Stimulated activated memory B cell treated with anti-CD40 and anti-IgM and Interleukin-4, amounts not matched to agents 10 μg/mL and 1 μg/mL and 100 μg/mL, for 72 hours (primary cell): ENCODE data around the gene KRTAP10-8.
A peak's percentile ranks its signal among the peaks of the same experiment; 100 is the strongest.
"Not testable (repeated sequence)": the region's sequence is repeated elsewhere in the genome, so short reads cannot be mapped to it uniquely, and the experiment has no call there.

ENCODE experiments used
- ATAC-seq: fragments of 150-1000 bp; cut with Tn5 transposase; 2 replicates; pipeline ENCODE4 v1.10.0; 2021
- H3K27ac Mint-ChIP-seq: one replicate; pipeline ENCODE4 v1.8.0; 2022; ENCODE audit warnings: mild to moderate bottlenecking, mixed read lengths
- H3K27me3 Mint-ChIP-seq: one replicate; pipeline ENCODE4 v1.8.0; 2022; ENCODE audit warnings: mixed read lengths
- H3K36me3 Mint-ChIP-seq: one replicate; pipeline ENCODE4 v1.8.0; 2022; ENCODE audit warnings: mixed read lengths
- H3K4me1 Mint-ChIP-seq: one replicate; pipeline ENCODE4 v1.8.0; 2022; ENCODE audit warnings: mixed read lengths
- H3K4me3 Mint-ChIP-seq: one replicate; pipeline ENCODE4 v1.8.0; 2022; ENCODE audit warnings: mild to moderate bottlenecking, moderate library complexity, mixed read lengths
- H3K9me3 Mint-ChIP-seq: one replicate; pipeline ENCODE4 v1.8.0; 2022; ENCODE audit warnings: mixed read lengths

Gene KRTAP10-8

GRCh38 chr21:44636209-44637017, 24.5 kb downstream of the KRTAP10-8 start:
- Mint-ChIP-seq H3K27ac (no peak overlapping the region), H3K9me3 (peaks cover 27% of the 10 kb centered on the region), H3K27me3 (peaks cover 69% of the 10 kb centered on the region), H3K36me3 (peaks cover 2% of the 10 kb centered on the region), H3K4me3 (no peak overlapping the region), H3K4me1 (no peaks in the 10 kb centered on the region)
- ATAC-seq = no peak

- H3K27ac Mint-ChIP-seq = no peak within 1 kb of the TSS
- H3K9me3 Mint-ChIP-seq = peaks cover 21% of the 10 kb centered on the region
- ATAC-seq = no peak
- no peak within 1 kb of the TSS for H3K4me3 Mint-ChIP-seq
- peaks cover 74% of the 10 kb centered on the region for H3K27me3 Mint-ChIP-seq
- no peaks in the 10 kb centered on the region for H3K36me3 Mint-ChIP-seq
- no peaks in the 10 kb centered on the region for H3K4me1 Mint-ChIP-seq
Observed at GRCh38 chr21:44637018-44637850, 25.4 kb downstream of the KRTAP10-8 start, which contains the start of gene KRTAP10-10. KRTAP10-10 (plus strand) TSS chr21:44637356; CDS start chr21:44637418, 62 bp downstream.

- H3K36me3 Mint-ChIP-seq, H3K4me3 Mint-ChIP-seq, H3K27ac Mint-ChIP-seq, ATAC-seq, H3K4me1 Mint-ChIP-seq: not testable (repeated sequence)
- peaks cover 74% of the 10 kb centered on the region for H3K27me3 Mint-ChIP-seq
- peaks cover 17% of the 10 kb centered on the region for H3K9me3 Mint-ChIP-seq
Observed at GRCh38 chr21:44637851-44638348, 26.0 kb downstream of the KRTAP10-8 start.

DNA sequence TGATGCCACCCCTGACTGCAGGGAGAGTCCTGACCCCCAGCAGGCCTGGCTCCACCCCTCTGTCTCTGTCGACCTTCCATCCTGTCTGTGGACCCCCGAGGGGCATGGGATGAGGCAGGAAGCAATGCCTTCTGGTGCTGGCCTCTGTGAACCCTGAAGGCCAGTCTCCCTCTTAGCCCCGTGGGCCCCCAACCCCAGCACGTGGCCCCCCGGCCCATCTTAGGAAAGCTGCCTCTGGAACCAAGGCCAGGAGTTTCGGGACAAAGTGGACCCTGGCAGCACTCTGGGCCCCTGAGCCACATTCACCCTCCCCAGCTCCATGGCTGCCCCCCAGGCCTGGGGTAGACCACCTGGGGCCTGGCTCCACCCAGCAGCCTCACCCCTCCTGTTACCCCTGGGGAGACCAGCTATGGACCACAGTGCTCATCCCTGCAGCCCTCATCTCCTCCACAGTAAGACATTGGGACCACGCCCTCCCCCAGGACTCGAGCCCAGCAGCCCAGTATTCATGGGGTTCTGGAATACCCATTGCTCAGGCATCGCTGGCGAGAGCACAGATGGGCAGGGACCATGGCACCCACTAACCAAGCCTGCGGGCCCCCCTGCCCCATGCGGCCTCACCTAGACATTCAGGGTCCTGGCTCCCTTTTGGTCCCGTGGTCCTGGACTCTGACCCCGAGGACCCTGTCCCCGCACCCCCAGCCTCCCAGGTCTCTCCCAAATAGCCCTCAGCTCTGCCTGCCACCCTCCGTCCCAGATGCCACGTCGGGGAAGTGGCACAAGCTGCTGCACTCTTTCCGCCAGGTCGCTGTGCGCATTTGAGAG, 26.8 kb downstream of the KRTAP10-8 start:
- Mint-ChIP-seq H3K9me3 (peaks cover 15% of the 10 kb centered on the region), H3K27me3 (peaks cover 75% of the 10 kb centered on the region)
- H3K4me1 Mint-ChIP-seq, H3K4me3 Mint-ChIP-seq, H3K36me3 Mint-ChIP-seq, ATAC-seq, H3K27ac Mint-ChIP-seq: not testable (repeated sequence)

- no peak for ATAC-seq
- H3K27ac Mint-ChIP-seq = no peak overlapping the region
- peaks cover 17% of the 10 kb centered on the region for H3K9me3 Mint-ChIP-seq
- H3K27me3 Mint-ChIP-seq = peaks cover 75% of the 10 kb centered on the region
- no peaks in the 10 kb centered on the region for H3K4me1 Mint-ChIP-seq
- no peak overlapping the region for H3K4me3 Mint-ChIP-seq
- no peaks in the 10 kb centered on the region for H3K36me3 Mint-ChIP-seq
Observed at GRCh38 chr21:44639331-44639655, 27.4 kb downstream of the KRTAP10-8 start.

DNA sequence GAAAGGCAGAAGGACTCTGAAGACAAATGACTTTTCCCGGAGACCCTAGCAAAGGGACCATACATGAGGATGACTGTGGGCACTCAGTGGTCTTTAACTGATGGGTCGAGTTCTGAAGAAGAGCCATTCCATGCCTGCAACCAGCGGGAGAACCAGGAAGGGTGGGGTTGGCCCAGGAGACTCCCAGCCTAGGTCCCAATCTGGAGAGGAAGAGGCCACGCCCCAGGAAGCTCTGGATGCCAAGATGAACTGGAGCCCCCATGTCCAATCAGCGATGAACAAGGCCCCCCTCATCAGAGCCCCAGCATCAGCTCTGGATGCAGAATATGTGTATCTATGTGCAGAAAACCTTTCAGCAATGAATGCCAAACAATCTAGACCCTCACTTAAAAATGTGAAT, 28.9 kb downstream of the KRTAP10-8 start:
- peaks cover 76% of the 10 kb centered on the region for H3K27me3 Mint-ChIP-seq
- ATAC-seq = no peak
- H3K27ac Mint-ChIP-seq = no peak overlapping the region
- H3K4me3 Mint-ChIP-seq = no peak overlapping the region
- no peaks in the 10 kb centered on the region for H3K4me1 Mint-ChIP-seq
- peaks cover 23% of the 10 kb centered on the region for H3K9me3 Mint-ChIP-seq
- H3K36me3 Mint-ChIP-seq = no peaks in the 10 kb centered on the region

DNA sequence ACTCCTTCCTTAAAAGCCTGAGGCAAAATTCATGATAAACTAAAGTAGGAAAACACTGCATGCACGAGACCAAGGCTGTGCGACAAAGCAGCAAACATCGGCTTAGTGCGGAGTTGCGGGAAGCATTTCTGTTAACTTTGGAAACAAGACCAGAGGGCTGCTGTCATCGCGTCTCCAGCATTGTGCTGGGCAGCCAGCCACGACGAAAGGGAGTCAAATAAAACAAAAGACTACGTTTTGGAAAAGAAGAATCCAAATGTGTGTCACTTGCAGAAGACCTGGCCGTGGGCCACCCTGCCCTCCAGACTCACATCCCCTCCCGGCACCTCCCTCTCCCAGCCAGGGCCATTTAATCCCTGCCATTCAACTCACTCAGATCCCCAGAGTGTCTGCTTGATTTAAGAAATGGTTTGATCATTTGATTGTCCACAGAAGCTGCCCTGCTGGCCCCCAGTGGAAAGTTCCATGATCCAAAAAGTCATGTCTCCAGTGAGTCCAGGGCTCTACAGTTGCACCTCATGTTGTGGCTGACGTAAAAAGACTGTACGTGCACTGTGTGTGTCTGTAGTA, 31.9 kb downstream of the KRTAP10-8 start:
- Mint-ChIP-seq H3K27ac (no peak overlapping the region), H3K36me3 (no peaks in the 10 kb centered on the region), H3K9me3 (peaks cover 23% of the 10 kb centered on the region), H3K4me3 (no peak overlapping the region), H3K27me3 (peaks cover 71% of the 10 kb centered on the region), H3K4me1 (no peaks in the 10 kb centered on the region)
- no peak for ATAC-seq

DNA sequence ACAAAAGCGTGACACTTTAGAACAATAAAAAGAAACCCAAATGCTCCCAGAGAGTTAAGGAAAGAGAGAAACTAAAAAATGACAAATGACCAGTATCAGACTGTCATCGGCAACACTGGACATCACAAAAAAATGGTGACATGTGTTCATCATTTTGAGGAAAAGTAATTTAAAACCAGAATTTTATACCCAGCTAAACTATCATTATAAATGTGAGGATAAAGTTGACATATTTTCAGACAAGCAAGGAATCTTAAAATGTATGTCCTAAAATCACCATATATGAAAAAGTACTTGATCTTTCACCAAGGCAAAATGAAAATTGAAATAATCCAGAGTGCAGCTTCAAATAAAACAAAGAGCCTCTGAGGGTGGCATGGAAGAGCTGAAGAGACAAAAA, 33.0 kb downstream of the KRTAP10-8 start:
- Mint-ChIP-seq H3K27ac (no peak overlapping the region), H3K4me1 (no peaks in the 10 kb centered on the region), H3K27me3 (peaks cover 68% of the 10 kb centered on the region), H3K4me3 (no peak overlapping the region), H3K9me3 (peaks cover 22% of the 10 kb centered on the region), H3K36me3 (no peaks in the 10 kb centered on the region)
- no peak for ATAC-seq

DNA sequence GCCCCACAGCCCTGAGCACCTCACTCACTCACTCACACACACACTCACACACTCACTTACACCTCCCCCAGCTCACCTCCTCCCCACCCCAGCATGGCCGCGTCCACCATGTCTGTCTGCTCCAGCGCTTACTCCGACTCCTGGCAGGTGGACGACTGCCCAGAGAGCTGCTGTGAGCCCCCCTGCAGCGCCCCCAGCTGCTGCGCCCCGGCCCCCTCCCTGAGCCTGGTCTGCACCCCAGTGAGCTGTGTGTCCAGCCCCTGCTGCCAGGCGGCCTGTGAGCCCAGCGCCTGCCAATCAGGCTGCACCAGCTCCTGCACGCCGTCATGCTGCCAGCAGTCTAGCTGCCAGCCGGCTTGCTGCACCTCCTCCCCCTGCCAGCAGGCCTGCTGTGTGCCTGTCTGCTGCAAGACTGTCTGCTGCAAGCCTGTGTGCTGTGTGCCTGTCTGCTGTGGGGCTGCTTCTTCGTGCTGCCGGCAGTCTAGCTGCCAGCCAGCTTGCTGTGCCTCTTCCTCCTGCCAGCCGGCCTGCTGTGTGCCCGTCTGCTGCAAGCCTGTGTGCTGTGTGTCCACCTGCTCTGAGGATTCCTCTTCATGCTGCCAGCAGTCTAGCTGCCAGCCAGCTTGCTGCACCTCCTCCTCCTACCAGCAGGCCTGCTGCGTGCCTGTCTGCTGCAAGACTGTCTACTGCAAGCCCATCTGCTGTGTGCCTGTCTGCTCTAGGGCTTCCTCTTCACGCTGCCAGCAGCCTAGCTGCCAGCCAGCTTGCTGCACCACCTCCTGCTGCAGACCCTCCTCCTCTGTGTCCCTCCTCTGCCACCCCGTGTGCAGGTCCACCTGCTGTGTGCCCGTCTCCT, 34.7 kb downstream of the KRTAP10-8 start, which contains the start of gene KRTAP10-11:
TSS of gene KRTAP10-11 (plus strand) at position 49 of the 856 bp plus-strand sequence. CDS start at position 94, 45 bp downstream.
- not testable (repeated sequence) for ATAC-seq, H3K4me1 Mint-ChIP-seq, H3K4me3 Mint-ChIP-seq, H3K36me3 Mint-ChIP-seq, H3K27ac Mint-ChIP-seq
- Mint-ChIP-seq H3K27me3 (peaks cover 52% of the 10 kb centered on the region), H3K9me3 (peaks cover 13% of the 10 kb centered on the region)

- Mint-ChIP-seq H3K27ac (no peak overlapping the region), H3K27me3 (peaks cover 52% of the 10 kb centered on the region), H3K4me3 (no peak overlapping the region), H3K4me1 (no peaks in the 10 kb centered on the region), H3K9me3 (peaks cover 13% of the 10 kb centered on the region), H3K36me3 (no peaks in the 10 kb centered on the region)
- no peak for ATAC-seq
Observed at GRCh38 chr21:44647222-44647552, 35.3 kb downstream of the KRTAP10-8 start.

GRCh38 chr21:44648557-44649311, 36.9 kb downstream of the KRTAP10-8 start:
- H3K4me1 Mint-ChIP-seq = no peaks in the 10 kb centered on the region
- no peaks in the 10 kb centered on the region for H3K36me3 Mint-ChIP-seq
- peaks cover 10% of the 10 kb centered on the region for H3K9me3 Mint-ChIP-seq
- no peak overlapping the region for H3K4me3 Mint-ChIP-seq
- peaks cover 66% of the 10 kb centered on the region for H3K27me3 Mint-ChIP-seq
- no peak overlapping the region for H3K27ac Mint-ChIP-seq
- ATAC-seq = peak; percentile 14

GRCh38 chr21:44649521-44650100, 37.7 kb downstream of the KRTAP10-8 start:
- peaks cover 66% of the 10 kb centered on the region for H3K27me3 Mint-ChIP-seq
- ATAC-seq = no peak
- peaks cover 3% of the 10 kb centered on the region for H3K9me3 Mint-ChIP-seq
- H3K36me3 Mint-ChIP-seq = no peaks in the 10 kb centered on the region
- no peak overlapping the region for H3K4me3 Mint-ChIP-seq
- no peak overlapping the region for H3K27ac Mint-ChIP-seq
- no peaks in the 10 kb centered on the region for H3K4me1 Mint-ChIP-seq

DNA sequence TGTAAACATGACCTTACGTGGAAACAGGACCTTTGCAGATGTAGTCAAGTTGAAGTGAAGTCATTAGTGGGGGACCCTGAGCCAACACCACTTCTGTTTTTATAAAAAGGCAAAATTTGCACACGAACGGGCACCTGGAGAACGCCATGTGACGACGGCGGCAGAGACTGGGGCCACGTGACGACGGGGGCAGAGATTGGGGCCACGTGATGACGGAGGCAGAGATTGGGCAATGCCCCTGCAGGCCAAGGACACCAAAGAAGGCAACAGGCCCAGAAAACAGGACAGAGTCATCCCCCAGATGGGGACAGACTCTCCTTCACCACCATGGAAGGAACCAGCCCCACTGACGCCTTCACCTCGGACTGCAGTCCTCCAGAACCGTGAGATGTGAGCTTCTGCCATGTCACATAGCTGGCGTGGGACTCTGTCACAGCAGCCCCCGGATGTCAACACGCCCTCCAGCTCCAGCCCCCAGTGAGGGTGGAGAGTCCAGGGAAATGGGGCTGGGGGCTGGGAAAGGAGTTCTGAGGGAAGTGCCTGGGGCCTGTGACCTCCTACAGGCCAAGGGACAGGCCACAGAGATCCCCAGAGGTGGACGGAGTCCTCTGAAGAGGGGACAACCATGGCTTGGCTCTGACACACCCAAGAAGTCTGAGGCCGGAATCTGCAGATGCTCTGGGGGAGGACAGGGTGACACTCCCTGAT, 38.5 kb downstream of the KRTAP10-8 start:
- H3K9me3 Mint-ChIP-seq = no peaks in the 10 kb centered on the region
- no peaks in the 10 kb centered on the region for H3K4me1 Mint-ChIP-seq
- ATAC-seq = no peak
- H3K27ac Mint-ChIP-seq = no peak overlapping the region
- no peak overlapping the region for H3K4me3 Mint-ChIP-seq
- no peaks in the 10 kb centered on the region for H3K36me3 Mint-ChIP-seq
- H3K27me3 Mint-ChIP-seq = peaks cover 63% of the 10 kb centered on the region
